Measurements from ENCODE around the gene TSSC4.

TSSC4 gene

DNA sequence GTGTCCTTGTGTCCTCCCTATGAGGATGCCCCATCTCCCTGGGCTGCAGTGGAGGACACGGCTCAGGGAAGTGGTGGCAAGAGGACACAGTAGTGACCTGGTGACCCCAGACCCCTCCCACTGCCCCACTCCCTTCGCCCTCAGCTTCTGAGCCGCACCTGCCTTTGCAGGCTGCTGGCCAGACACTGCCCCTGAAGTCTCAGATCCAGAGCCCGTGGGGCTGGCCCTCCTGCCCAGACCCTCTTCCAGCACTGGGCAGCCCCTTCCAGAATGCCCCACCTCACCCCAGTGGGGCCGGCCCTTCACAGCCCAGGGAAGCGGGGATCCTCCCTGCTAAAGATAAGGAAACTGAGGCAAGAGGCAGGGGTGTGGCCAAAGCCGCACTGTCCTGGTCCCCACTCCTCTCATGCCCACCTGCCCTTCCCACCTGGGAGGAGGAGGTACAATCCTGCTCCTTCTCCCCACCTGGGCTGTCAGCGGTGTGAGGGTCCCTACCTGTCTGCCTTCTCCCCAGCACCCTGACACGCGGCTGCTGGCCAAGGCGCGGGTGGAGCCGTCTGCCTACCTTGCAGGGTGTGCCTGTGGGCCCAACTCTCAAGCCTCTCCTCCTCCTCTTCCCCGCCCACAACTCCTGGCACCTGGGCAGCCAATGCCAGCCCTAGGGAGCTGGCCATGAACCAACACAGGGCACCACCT, 26.4 kb downstream of the TSSC4 start:
- FAIRE-seq (no peak), DNase-seq (ENCODE audit: insufficient read length, low spot score) (no peak)
- TF ChIP-seq, protein P1, sequence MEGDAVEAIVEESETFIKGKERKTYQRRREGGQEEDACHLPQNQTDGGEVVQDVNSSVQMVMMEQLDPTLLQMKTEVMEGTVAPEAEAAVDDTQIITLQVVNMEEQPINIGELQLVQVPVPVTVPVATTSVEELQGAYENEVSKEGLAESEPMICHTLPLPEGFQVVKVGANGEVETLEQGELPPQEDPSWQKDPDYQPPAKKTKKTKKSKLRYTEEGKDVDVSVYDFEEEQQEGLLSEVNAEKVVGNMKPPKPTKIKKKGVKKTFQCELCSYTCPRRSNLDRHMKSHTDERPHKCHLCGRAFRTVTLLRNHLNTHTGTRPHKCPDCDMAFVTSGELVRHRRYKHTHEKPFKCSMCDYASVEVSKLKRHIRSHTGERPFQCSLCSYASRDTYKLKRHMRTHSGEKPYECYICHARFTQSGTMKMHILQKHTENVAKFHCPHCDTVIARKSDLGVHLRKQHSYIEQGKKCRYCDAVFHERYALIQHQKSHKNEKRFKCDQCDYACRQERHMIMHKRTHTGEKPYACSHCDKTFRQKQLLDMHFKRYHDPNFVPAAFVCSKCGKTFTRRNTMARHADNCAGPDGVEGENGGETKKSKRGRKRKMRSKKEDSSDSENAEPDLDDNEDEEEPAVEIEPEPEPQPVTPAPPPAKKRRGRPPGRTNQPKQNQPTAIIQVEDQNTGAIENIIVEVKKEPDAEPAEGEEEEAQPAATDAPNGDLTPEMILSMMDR (IDR thresholded peaks at IDR 0.05; ENCODE audit: insufficient read depth, missing control alignments) = no peak

DNA sequence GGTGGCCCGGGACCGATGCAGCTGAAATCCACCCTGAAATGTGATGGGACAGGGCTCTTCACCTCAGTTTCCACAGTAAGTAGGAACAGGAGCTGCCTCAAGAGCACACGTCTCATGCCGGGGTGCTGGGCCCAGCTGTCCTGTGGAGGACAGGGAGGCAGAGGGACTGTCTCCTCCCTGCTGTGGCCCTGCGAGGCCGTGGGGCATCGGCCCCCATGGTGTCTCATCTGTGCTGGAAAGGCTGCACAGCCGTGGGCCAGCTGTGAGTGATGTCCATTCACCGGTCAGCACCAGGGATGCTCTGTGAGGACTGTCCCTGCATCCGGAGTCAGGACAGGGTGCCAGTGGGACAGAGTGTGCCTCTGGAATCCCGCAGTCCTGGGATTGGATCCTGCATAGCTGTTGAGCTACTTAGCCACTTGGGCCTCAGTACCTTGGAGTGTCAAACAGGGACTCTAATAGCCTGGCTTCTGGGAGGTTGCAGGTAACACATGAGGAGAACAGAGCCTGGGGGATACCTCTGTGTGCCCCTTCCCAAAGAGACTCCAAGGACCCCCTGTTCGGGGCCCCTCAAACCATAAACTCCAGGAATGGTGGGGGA, 27.3 kb downstream of the TSSC4 start:
- TF ChIP-seq, protein P1 (IDR thresholded peaks at IDR 0.05; ENCODE audit: insufficient read depth, missing control alignments) = no peak
- DNase-seq (ENCODE audit: insufficient read length, low spot score) (no peak), FAIRE-seq (no peak)

DNA sequence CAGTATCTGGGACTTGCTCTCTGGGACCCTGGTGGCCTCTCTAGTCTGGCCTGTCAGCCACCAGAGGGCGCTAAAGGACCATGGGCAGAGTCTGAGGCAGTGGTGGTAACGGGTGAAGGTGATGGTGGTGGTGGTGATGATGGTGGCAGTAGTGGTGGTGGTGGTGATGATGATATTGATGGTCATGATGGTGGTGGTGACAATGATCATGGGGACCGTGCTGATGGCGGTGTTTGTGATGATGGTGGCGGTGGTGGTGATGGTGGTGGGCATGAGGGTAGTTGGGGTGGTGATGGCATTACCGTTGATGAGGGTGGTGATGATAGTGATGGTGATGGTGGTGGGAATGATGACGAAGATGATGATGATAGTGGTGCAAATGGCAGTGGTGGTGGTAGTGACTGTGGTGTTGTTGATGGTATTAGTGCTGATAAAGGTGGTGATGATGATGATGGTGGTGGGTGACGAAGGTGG, 27.8 kb downstream of the TSSC4 start:
- TF ChIP-seq, protein P1 (IDR thresholded peaks at IDR 0.05; ENCODE audit: insufficient read depth, missing control alignments) = peak; percentile 77
- DNase-seq (ENCODE audit: insufficient read length, low spot score) (no peak), FAIRE-seq (no peak)

DNA sequence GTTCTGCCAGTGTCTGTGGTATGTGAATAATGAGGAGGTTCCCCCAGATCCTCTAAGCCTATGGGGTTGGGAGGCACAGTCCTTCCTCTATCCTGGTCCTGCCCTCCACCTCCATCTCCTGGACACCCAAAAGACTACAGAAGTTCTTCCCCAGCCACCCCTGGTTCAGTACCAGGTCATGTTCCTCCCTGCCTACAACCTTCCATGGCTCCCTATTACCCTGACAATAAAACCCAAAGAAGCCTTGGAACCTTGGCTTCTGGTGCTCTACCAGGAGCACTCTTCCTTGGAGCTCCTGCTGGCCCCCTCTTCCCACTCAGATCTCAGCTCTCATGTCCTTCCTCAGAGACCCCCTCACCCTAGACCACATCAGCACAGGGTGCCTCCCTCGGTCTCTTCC, 30.8 kb downstream of the TSSC4 start:
- DNase-seq (ENCODE audit: insufficient read length, low spot score) = no peak
- TF ChIP-seq, protein P1 (IDR thresholded peaks at IDR 0.05; ENCODE audit: insufficient read depth, missing control alignments) = no peak
- no peak for FAIRE-seq

DNA sequence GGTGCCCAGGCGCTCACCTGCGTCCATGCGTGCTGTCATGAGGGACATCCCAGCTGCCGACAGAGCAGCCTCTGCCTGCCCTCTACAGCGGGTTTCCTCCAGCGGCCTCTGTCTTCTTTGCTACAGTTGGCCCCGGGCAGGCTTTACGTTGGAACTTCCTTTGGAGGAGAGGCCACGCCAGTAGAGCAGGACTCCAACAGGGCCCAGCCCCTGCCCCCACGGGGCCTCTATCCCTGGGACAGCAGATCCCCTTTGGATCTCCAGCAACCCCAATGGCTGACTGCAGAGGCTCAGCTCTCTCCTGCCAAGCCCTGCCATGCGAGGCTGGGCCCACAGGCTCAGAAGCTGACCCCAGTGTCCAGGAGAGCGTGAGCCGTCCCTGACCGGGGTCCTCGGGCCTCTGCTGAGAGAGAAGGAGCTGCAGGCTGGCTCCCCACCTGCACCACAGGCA, 31.6 kb downstream of the TSSC4 start:
- FAIRE-seq (no peak), DNase-seq (ENCODE audit: insufficient read length, low spot score) (no peak)
- TF ChIP-seq, protein P1 (IDR thresholded peaks at IDR 0.05; ENCODE audit: insufficient read depth, missing control alignments) = no peak

DNA sequence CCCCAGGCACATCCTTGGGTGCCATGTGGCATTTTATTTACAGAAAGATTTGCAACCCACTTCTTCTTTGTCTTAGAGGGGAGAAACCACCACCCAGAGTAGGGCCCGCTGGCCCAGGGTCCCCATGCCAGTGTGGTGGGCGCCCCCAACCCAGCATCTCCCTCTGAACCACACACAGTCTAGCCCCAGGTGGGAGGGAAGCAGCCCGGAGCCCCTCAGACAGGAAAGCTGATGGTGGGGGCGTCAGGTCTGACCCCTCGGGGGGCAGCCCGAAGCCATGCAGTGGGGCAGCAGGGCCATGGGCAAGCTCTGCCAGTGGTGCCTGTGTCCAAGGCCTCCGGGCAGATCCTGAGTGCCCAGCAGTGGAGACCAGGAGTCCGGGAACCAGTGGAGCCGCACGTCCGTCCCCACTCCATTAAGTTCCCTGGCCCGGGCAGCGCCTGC, 32.1 kb downstream of the TSSC4 start:
- DNase-seq (ENCODE audit: insufficient read length, low spot score) (no peak), FAIRE-seq (no peak)
- TF ChIP-seq, protein P1 (IDR thresholded peaks at IDR 0.05; ENCODE audit: insufficient read depth, missing control alignments) = no peak

Data from D721Med (cell line).